PC-3 (cell line): ENCODE measurements around the gene RUNDC1. TPM values are rescaled to one million over a fixed set of nuclear protein-coding genes. Genes with fewer than 3 reads are reported as not detected.

ENCODE experiments used
- ATAC-seq: fragments of 200-7000 bp; cut with Tn5 transposase; 2 replicates; pipeline ENCODE4 v1.9.1; 2020; ENCODE audit warnings: mild to moderate bottlenecking, moderate library complexity
- BruUV-seq: library from RNA; stranded (reverse); fragments of 400-500 nt; replicated peaks from 2 replicates; lab custom pipeline; 2021; lab: Mats Ljungman, UMichigan
- CTCF ChIA-PET: fragments of 300-600 bp; sonication (Branson Sonifier 250); formaldehyde crosslinking; loops from one replicate; lab custom pipeline; 2022; ENCODE audit warnings: antibody characterized with exemption; lab: Charles Lee
- POLR2A ChIA-PET: fragments of 300-600 bp; sonication (Branson Sonifier 250); formaldehyde crosslinking; loops from one replicate; lab custom pipeline; 2022; ENCODE audit warnings: antibody characterized with exemption; ENCODE audit not compliant: unreplicated experiment; lab: Charles Lee
- DNase-seq: peaks from one replicate; pipeline ENCODE4 v3.0.0-alpha.2; 2015
- H2AFZ ChIP-seq: fragments of 300-600 bp; sonication (generic); 2 replicates; pipeline ENCODE4 v1.6.0; 2016; ENCODE audit warnings: antibody characterized with exemption, low read length
- H3F3A ChIP-seq: fragments of 300-600 bp; sonication (generic); one replicate; pipeline ENCODE4 v1.6.0; 2017; ENCODE audit warnings: antibody characterized with exemption, low read length, control low read depth, mild to moderate bottlenecking; ENCODE audit not compliant: unreplicated experiment
- H3K27ac ChIP-seq: fragments of 300-600 bp; sonication (generic); 2 replicates; pipeline ENCODE4 v1.5.1; 2016; ENCODE audit warnings: mild to moderate bottlenecking, low read length
- H3K27me3 ChIP-seq: fragments of 300-600 bp; sonication (generic); 2 replicates; pipeline ENCODE4 v1.6.1; 2016; ENCODE audit warnings: low read length, mixed read lengths
- H3K36me3 ChIP-seq: fragments of 300-600 bp; sonication (generic); 2 replicates; pipeline ENCODE4 v1.6.1; 2016; ENCODE audit warnings: low read depth, mixed run types, low read length, mixed read lengths
- H3K4me1 ChIP-seq: fragments of 300-600 bp; sonication (generic); 2 replicates; pipeline ENCODE4 v1.5.1; 2016; ENCODE audit warnings: low read length; ENCODE audit not compliant: insufficient read depth
- H3K4me2 ChIP-seq: fragments of 300-600 bp; sonication (generic); 2 replicates; pipeline ENCODE4 v1.6.0; 2016; ENCODE audit warnings: low read length
- H3K4me3 ChIP-seq: fragments of 300-600 bp; sonication (generic); 2 replicates; pipeline ENCODE4 v1.5.1; 2016; ENCODE audit warnings: mild to moderate bottlenecking, low read length, mixed read lengths
- H3K79me2 ChIP-seq: fragments of 300-600 bp; sonication (generic); 2 replicates; pipeline ENCODE4 v1.6.1; 2017; ENCODE audit warnings: low read length, mixed read lengths
- H3K9ac ChIP-seq: fragments of 300-600 bp; sonication (generic); 2 replicates; pipeline ENCODE4 v1.6.0; 2016; ENCODE audit warnings: mild to moderate bottlenecking, low read length
- H3K9me2 ChIP-seq: fragments of 300-600 bp; sonication (generic); replicated peaks from 2 replicates; pipeline ENCODE4 v1.6.1; 2016; ENCODE audit warnings: mixed run types, low read length, mixed read lengths
- H3K9me3 ChIP-seq: fragments of 300-600 bp; sonication (generic); 2 replicates; pipeline ENCODE4 v1.6.1; 2016; ENCODE audit warnings: low read length, mixed read lengths
- H4K20me1 ChIP-seq: fragments of 300-600 bp; sonication (generic); 2 replicates; pipeline ENCODE4 v1.6.1; 2016; ENCODE audit warnings: low read length, mixed read lengths
- CTCF ChIP-seq: fragments of 300-600 bp; sonication (generic); conservative IDR thresholded peaks from 2 replicates; pipeline ENCODE4 v1.5.1; 2017; ENCODE audit warnings: antibody characterized with exemption, low read depth, mild to moderate bottlenecking, low read length
- EZH2 ChIP-seq: fragments of 300-600 bp; sonication (generic); IDR thresholded peaks from one replicate; pipeline ENCODE4 v1.6.1; 2017; ENCODE audit warnings: antibody characterized with exemption, mild to moderate bottlenecking, low read length; ENCODE audit not compliant: unreplicated experiment
- EZH2phosphoT487 ChIP-seq: fragments of 300-600 bp; sonication (generic); IDR thresholded peaks from 2 replicates; pipeline ENCODE4 v1.6.1; 2018; ENCODE audit warnings: mild to moderate bottlenecking, antibody characterized with exemption, low read length, borderline replicate concordance
- intact Hi-C: fragments of 100-400 bp; cut with micrococcal nuclease; formaldehyde crosslinking; loops from 2 replicates; pipeline ENCODE4 v1.9.0; 2023
- total RNA-seq: library from RNA; depleted of rRNA; stranded (reverse); fragments of >200 nt; gene quantifications from 2 replicates; pipeline ENCODE4 v1.2.3, GENCODE V29; 2014

RUNDC1 gene
- total RNA-seq, 1 experiment from 2014 or later: 9.5 TPM

- Histone ChIP-seq H3K27ac (no peak overlapping the region), H3K9ac (no peak overlapping the region), H3K4me3 (no peak overlapping the region), H4K20me1 (no peaks in the 10 kb centered on the region), H3K36me3 (no peaks in the 10 kb centered on the region), H3K27me3 (no peaks in the 10 kb centered on the region), H2AFZ (no peak overlapping the region), H3F3A (no peaks in the 10 kb centered on the region), H3K9me3 (no peaks in the 10 kb centered on the region), H3K79me2 (no peaks in the 10 kb centered on the region), H3K9me2 (no peaks in the 10 kb centered on the region), H3K4me2 (no peak overlapping the region), H3K4me1 (peaks cover 12% of the 10 kb centered on the region)
- ChIA-PET POLR2A (no interaction called here), CTCF (no interaction called here)
- no peak for ATAC-seq
- TF ChIP-seq EZH2phosphoT487 (no peak), EZH2 (no peak), CTCF (no peak)
- intact Hi-C loops: no loop called here
- DNase-seq: no peak
- BruUV-seq: no TSS peak
Measured at GRCh38 chr17:43014020-43014648, 33.8 kb downstream of the RUNDC1 start.

GRCh38 chr17:43014649-43015542 lies 34.5 kb downstream of the RUNDC1 start:
- H3K27ac ChIP-seq: no peak overlapping the region
- H3F3A ChIP-seq: no peaks in the 10 kb centered on the region
- H3K9me2 ChIP-seq: no peaks in the 10 kb centered on the region
- no peak overlapping the region for H3K9ac ChIP-seq
- intact Hi-C loops: no loop called here
- ATAC-seq: no peak
- H3K36me3 ChIP-seq: no peaks in the 10 kb centered on the region
- no peak for DNase-seq
- 0 out of 2 replicates have a peak, but pooled peaks cover 2% of the 10 kb centered on the region for H3K79me2 ChIP-seq
- H3K4me3 ChIP-seq: no peak overlapping the region
- no peak overlapping the region for H3K4me2 ChIP-seq
- H3K27me3 ChIP-seq: no peaks in the 10 kb centered on the region
- H3K9me3 ChIP-seq: no peaks in the 10 kb centered on the region
- H4K20me1 ChIP-seq: no peaks in the 10 kb centered on the region
- TSS peak; percentile 28 for BruUV-seq
- TF ChIP-seq EZH2: no peak
- TF ChIP-seq CTCF: no peak
- TF ChIP-seq EZH2phosphoT487: no peak
- ChIA-PET POLR2A (no interaction called here), CTCF (no interaction called here)
- peaks cover 12% of the 10 kb centered on the region for H3K4me1 ChIP-seq
- H2AFZ ChIP-seq: no peak overlapping the region
